Esophagus muscularis mucosa (tissue), 4 donors: Measurements from ENCODE around the gene ACSL4. TPM values are rescaled to one million over a fixed set of nuclear protein-coding genes. Genes with fewer than 3 reads are reported as not detected.
A peak's percentile ranks its signal among the peaks of the same experiment; 100 is the strongest.
"Not testable (repeated sequence)": the region's sequence is repeated elsewhere in the genome, so short reads cannot be mapped to it uniquely, and the experiment has no call there.

Experiments
- DNase-seq: peaks from one replicate; pipeline ENCODE4 v3.0.0-alpha.2; 2017; ENCODE audit errors: extremely low spot score
- H3K27ac ChIP-seq, 4 donors: fragments of 200-600 bp; sonication (generic); replicated peaks in 1 of 4; 1 replicate in 3 of 4; 2 replicates in 1 of 4; pipeline ENCODE4 v1.5.1; 2016 to 2019; ENCODE audit warnings: mild to moderate bottlenecking in 1 of 4
- H3K27me3 ChIP-seq, 4 donors: fragments of 200-600 bp; sonication (generic); one replicate each; pipeline versions ENCODE4 v1.5.1 to v1.6.0; 2016 to 2019
- H3K36me3 ChIP-seq, 4 donors: fragments of 200-600 bp; sonication (generic); one replicate each; pipeline ENCODE4 v1.5.1; 2016 to 2019
- H3K4me1 ChIP-seq, 4 donors: fragments of 200-600 bp; sonication (generic); one replicate each; pipeline ENCODE4 v1.5.1; 2016 to 2019
- H3K4me3 ChIP-seq, 4 donors: fragments of 200-600 bp; sonication (generic); 1 replicate in 2 of 4; 2 replicates in 2 of 4; pipeline ENCODE4 v1.5.1; 2016 to 2019; ENCODE audit warnings: mild to moderate bottlenecking in 4 of 4, moderate library complexity in 1 of 4
- H3K9me3 ChIP-seq, 4 donors: fragments of 200-600 bp; sonication (generic); 1 replicate in 3 of 4; 2 replicates in 1 of 4; pipeline ENCODE4 v1.5.1; 2016 to 2019
- CTCF ChIP-seq, 3 experiments: fragments of 200-600 bp in 2 of 3; fragments of 450-650 bp in 1 of 3; sonication (generic) in 2 of 3; IDR thresholded peaks; one replicate each; pipeline ENCODE4 v1.5.1; 2017 to 2019; ENCODE audit warnings: antibody characterized with exemption in 3 of 3, mild to moderate bottlenecking in 2 of 3, moderate library complexity in 1 of 3
- EP300 ChIP-seq: sonication (generic); formaldehyde crosslinking; IDR thresholded peaks from one replicate; pipeline ENCODE4 v1.6.1; 2017; ENCODE audit warnings: antibody characterized with exemption
- POLR2A ChIP-seq: fragments of 450-650 bp; IDR thresholded peaks from one replicate; pipeline ENCODE4 v1.6.1; 2017; ENCODE audit warnings: antibody characterized with exemption, moderate library complexity, mild to moderate bottlenecking, low read depth
- POLR2AphosphoS5 ChIP-seq, 2 donors: sonication (generic); formaldehyde crosslinking; IDR thresholded peaks; one replicate each; pipeline ENCODE4 v1.6.1; 2017; ENCODE audit warnings: antibody characterized with exemption in 2 of 2
- WGBS: methylation state at CpG from one replicate; pipeline ENCODE4 v1.1.5; 2018; 5-methylcytosine and 5-hydroxymethylcytosine counted together
- intact Hi-C: fragments of 100-400 bp; cut with DNase I; formaldehyde crosslinking; loops from one replicate; pipeline ENCODE4 v1.15.1; 2023
- total RNA-seq, 4 donors: library from RNA; depleted of rRNA; stranded (reverse); fragments of >200 nt; gene quantifications; one replicate each; pipeline versions ENCODE4 v1.1.0 to v1.2.1, GENCODE V29; 2016

The ACSL4 gene
- total RNA-seq, 4 donors from 2014 or later, result 34.9 to 61.5 (median 47.9) TPM

GRCh38 chrX:109733613-109734083 lies 591 bp upstream of the ACSL4 start:
- TF ChIP-seq POLR2AphosphoS5 (IDR thresholded peaks at IDR 0.05) (no peak), POLR2A (no peak), CTCF (IDR thresholded peaks at IDR 0.05) (no peak), EP300 (no peak)
- 48% methylated on average over 15 of the region's 15 CpGs for WGBS
- intact Hi-C loops, result no loop called here
- peak overlapping the region; percentile 82 to 89 (median 88) for H3K27ac ChIP-seq
- peaks cover 0 to 17% (median 5%) of the 10 kb centered on the region in 4 donors for H3K4me1 ChIP-seq
- H3K4me3 ChIP-seq, result peak overlapping the region; percentile 71 to 83 (median 78)
- H3K36me3 ChIP-seq, result no peaks in the 10 kb centered on the region
- no peaks in the 10 kb centered on the region for H3K9me3 ChIP-seq
- H3K27me3 ChIP-seq, result peaks cover 0 to 3% (median 0%) of the 10 kb centered on the region in 4 donors
- DNase-seq, result no peak

DNA sequence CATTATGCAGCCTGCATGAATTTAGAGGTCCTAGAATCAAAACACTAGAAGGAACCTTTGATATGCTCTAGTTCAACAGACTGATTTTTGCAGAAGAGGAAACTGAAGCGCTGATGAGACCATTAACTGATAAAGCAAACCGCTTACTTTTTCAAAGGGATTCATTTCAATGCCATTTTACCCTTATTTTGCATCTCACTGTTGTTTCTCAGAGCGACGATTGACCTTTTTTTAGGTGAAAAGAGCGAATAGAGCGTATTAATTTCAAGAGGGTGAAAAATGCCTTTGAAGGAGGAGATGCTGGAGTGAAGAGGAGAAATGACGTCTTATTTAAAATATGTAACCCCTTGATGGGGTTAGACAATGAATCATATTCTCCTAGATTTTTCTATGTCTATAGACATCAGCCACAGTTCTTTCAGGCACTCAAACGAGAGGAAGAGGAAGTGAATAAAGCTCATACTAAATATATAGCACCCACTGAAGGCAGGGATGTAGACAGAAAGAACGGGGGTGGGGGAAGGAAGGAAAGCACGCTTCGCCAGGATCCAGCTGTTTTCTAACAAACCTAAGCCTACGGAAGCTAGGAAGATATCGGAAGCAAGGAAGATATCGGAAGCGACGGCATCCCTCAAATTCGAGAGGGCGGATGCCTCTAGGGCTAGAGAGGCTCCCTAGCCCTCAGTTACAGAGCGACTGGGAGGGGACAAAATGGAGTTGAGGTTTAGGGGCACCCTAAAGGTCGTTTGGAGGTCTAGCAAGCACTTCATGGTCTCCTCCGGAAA lies 848 bp downstream of the ACSL4 start:
- H3K4me1 ChIP-seq, result peaks cover 0 to 26% (median 8%) of the 10 kb centered on the region in 4 donors
- peak overlapping the region; percentile 82 to 89 (median 88) for H3K27ac ChIP-seq
- H3K27me3 ChIP-seq, result peaks cover 0 to 3% (median 0%) of the 10 kb centered on the region in 4 donors
- DNase-seq, result no peak
- intact Hi-C loops, result no loop called here
- H3K9me3 ChIP-seq, result no peaks in the 10 kb centered on the region
- 30% methylated on average over 20 of the region's 21 CpGs for WGBS
- H3K36me3 ChIP-seq, result no peaks in the 10 kb centered on the region
- peak overlapping the region; percentile 71 to 83 (median 78) for H3K4me3 ChIP-seq
- peak in 1 of 2 donors; percentile 9 for TF ChIP-seq POLR2AphosphoS5 (IDR thresholded peaks at IDR 0.05)
- no peak for TF ChIP-seq CTCF (IDR thresholded peaks at IDR 0.05)

DNA sequence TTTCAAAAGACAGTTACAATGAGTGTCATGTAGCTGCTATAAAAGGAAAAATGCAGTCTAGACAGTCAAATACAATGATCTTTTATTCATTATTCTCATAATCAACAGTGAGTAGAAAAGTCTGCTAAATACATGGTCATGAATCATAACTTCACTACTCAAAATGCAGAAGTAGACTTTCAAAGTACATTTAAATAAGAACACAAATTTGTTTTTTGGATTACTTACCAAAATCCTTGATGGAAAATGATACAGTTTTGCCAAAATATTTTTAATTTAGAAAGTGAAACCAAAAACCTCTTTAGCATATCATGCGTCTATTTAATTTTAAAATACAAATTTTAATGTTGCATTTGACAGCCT lies 4.9 kb downstream of the ACSL4 start:
- Histone ChIP-seq H3K27ac (peak overlapping the region in 3 of 4 donors; percentile 29 to 44 (median 43)), H3K27me3 (no peaks in the 10 kb centered on the region), H3K36me3 (no peaks in the 10 kb centered on the region), H3K4me3 (peak overlapping the region in 3 of 4 donors; percentile 1 to 23 (median 22)), H3K9me3 (no peaks in the 10 kb centered on the region), H3K4me1 (peaks cover 0 to 32% (median 8%) of the 10 kb centered on the region in 4 donors)
- intact Hi-C loops, result no loop called here
- no peak for TF ChIP-seq CTCF (IDR thresholded peaks at IDR 0.05)
- no peak for TF ChIP-seq EP300
- WGBS, result 33% methylated on average over 1 of the region's 1 CpG
- DNase-seq, result no peak

- H3K27me3 ChIP-seq, H3K27ac ChIP-seq, DNase-seq, H3K9me3 ChIP-seq, H3K36me3 ChIP-seq, H3K4me3 ChIP-seq, intact Hi-C loops: not testable (repeated sequence)
- 82% methylated on average over 1 of the region's 1 CpG for WGBS
- peaks cover 0 to 20% (median 4%) of the 10 kb centered on the region in 4 donors for H3K4me1 ChIP-seq
These were observed 8.1 kb downstream of the ACSL4 start for GRCh38 chrX:109724971-109725370.

GRCh38 chrX:109720947-109721346 lies 12.1 kb downstream of the ACSL4 start:
- 54% methylated on average over 2 of the region's 2 CpGs for WGBS
- TF ChIP-seq POLR2AphosphoS5 (IDR thresholded peaks at IDR 0.05) (no peak), EP300 (no peak), CTCF (IDR thresholded peaks at IDR 0.05) (no peak), POLR2A (no peak)
- Histone ChIP-seq H3K36me3 (no peaks in the 10 kb centered on the region), H3K4me3 (no peak overlapping the region), H3K27me3 (no peaks in the 10 kb centered on the region), H3K4me1 (peaks cover 6 to 13% (median 10%) of the 10 kb centered on the region in 4 donors), H3K27ac (no peak overlapping the region), H3K9me3 (no peaks in the 10 kb centered on the region)
- DNase-seq, result no peak
- intact Hi-C loops, result no loop called here
